GM12891 (cell line): Measurements from ENCODE around the gene TCTN2.

Experiments
- POLR2A ChIP-seq: IDR thresholded peaks from 2 replicates; pipeline ENCODE4 v1.6.1; 2011; ENCODE audit warnings: low read depth, low read length, control low read depth
- POLR2AphosphoS5 ChIP-seq: IDR thresholded peaks from 2 replicates; pipeline ENCODE4 v1.6.1; 2011; ENCODE audit warnings: low read depth, low read length, control low read depth
- POU2F2 ChIP-seq: IDR thresholded peaks from 2 replicates; pipeline ENCODE4 v1.6.1; 2011; ENCODE audit warnings: low read depth, mild to moderate bottlenecking, control low read depth, low read length, moderate library complexity
- TAF1 ChIP-seq: IDR thresholded peaks from 2 replicates; pipeline ENCODE4 v1.6.1; 2011; ENCODE audit warnings: low read depth, low read length, control low read depth

GRCh38 chr12:123681605-123682004, 10.7 kb downstream of the TCTN2 start:
- TF ChIP-seq POLR2AphosphoS5 (no peak), POLR2A (no peak), TAF1 (no peak), POU2F2 (no peak)
